Measurements from ENCODE around the gene ENAH. TPM values are rescaled to one million over a fixed set of nuclear protein-coding genes. Genes with fewer than 3 reads are reported as not detected.
A peak's percentile ranks its signal among the peaks of the same experiment; 100 is the strongest.
"Not testable (repeated sequence)": the region's sequence is repeated elsewhere in the genome, so short reads cannot be mapped to it uniquely, and the experiment has no call there.

ENAH gene
- polyA plus RNA-seq, 2 donors = 6.7 to 6.9 TPM

GRCh38 chr1:225635649-225636048 is 17.3 kb downstream of the ENAH start:
- H3K4me3 ChIP-seq (ENCODE audit: low read depth in 1 of 2, low read length in 2 of 2) = no peak overlapping the region
- no peaks in the 10 kb centered on the region for H3K9me3 ChIP-seq (ENCODE audit: control insufficient read depth in 2 of 2, insufficient read depth in 1 of 2, low read depth in 1 of 2, low read length in 1 of 2)
- H3K36me3 ChIP-seq (ENCODE audit: control insufficient read depth in 2 of 2, insufficient read depth in 2 of 2, low read length in 1 of 2) = no peaks in the 10 kb centered on the region
- H3K27ac ChIP-seq (ENCODE audit: low read depth in 2 of 2, low read length in 1 of 2) = no peak overlapping the region
- no peaks in the 10 kb centered on the region for H3K4me1 ChIP-seq (ENCODE audit: control insufficient read depth in 2 of 2, insufficient read depth in 2 of 2, low read length in 1 of 2)
- H3K27me3 ChIP-seq (ENCODE audit: control insufficient read depth in 1 of 2, insufficient read depth in 2 of 2, low read length in 2 of 2) = no peaks in the 10 kb centered on the region

- not testable (repeated sequence) for H3K9me3 ChIP-seq (ENCODE audit: control insufficient read depth in 2 of 2, insufficient read depth in 1 of 2, low read depth in 1 of 2, low read length in 1 of 2); H3K27ac ChIP-seq (ENCODE audit: low read depth in 2 of 2, low read length in 1 of 2); H3K4me1 ChIP-seq (ENCODE audit: control insufficient read depth in 2 of 2, insufficient read depth in 2 of 2, low read length in 1 of 2); H3K4me3 ChIP-seq (ENCODE audit: low read depth in 1 of 2, low read length in 2 of 2); H3K36me3 ChIP-seq (ENCODE audit: control insufficient read depth in 2 of 2, insufficient read depth in 2 of 2, low read length in 1 of 2); H3K27me3 ChIP-seq (ENCODE audit: control insufficient read depth in 1 of 2, insufficient read depth in 2 of 2, low read length in 2 of 2)
- WGBS, 2 donors = 92 to 94% methylated on average over 4 of the region's 4 CpGs
Measured at GRCh38 chr1:225632836-225633235, 20.1 kb downstream of the ENAH start.

- Histone ChIP-seq H3K27ac (ENCODE audit: low read depth in 2 of 2, low read length in 1 of 2) (no peak overlapping the region), H3K4me1 (ENCODE audit: control insufficient read depth in 2 of 2, insufficient read depth in 2 of 2, low read length in 1 of 2) (no peaks in the 10 kb centered on the region), H3K36me3 (ENCODE audit: control insufficient read depth in 2 of 2, insufficient read depth in 2 of 2, low read length in 1 of 2) (no peaks in the 10 kb centered on the region), H3K27me3 (ENCODE audit: control insufficient read depth in 1 of 2, insufficient read depth in 2 of 2, low read length in 2 of 2) (no peaks in the 10 kb centered on the region), H3K9me3 (ENCODE audit: control insufficient read depth in 2 of 2, insufficient read depth in 1 of 2, low read depth in 1 of 2, low read length in 1 of 2) (no peaks in the 10 kb centered on the region), H3K4me3 (ENCODE audit: low read depth in 1 of 2, low read length in 2 of 2) (no peak overlapping the region)
- WGBS, 2 donors = 84 to 87% methylated on average over 6 of the region's 6 CpGs
Measured at GRCh38 chr1:225631021-225631663, 21.8 kb downstream of the ENAH start.

- no peaks in the 10 kb centered on the region for H3K36me3 ChIP-seq (ENCODE audit: control insufficient read depth in 2 of 2, insufficient read depth in 2 of 2, low read length in 1 of 2)
- H3K27me3 ChIP-seq (ENCODE audit: control insufficient read depth in 1 of 2, insufficient read depth in 2 of 2, low read length in 2 of 2) = no peaks in the 10 kb centered on the region
- no peak overlapping the region for H3K27ac ChIP-seq (ENCODE audit: low read depth in 2 of 2, low read length in 1 of 2)
- H3K9me3 ChIP-seq (ENCODE audit: control insufficient read depth in 2 of 2, insufficient read depth in 1 of 2, low read depth in 1 of 2, low read length in 1 of 2) = no peaks in the 10 kb centered on the region
- 80 to 82% methylated on average over 3 of the region's 3 CpGs for WGBS, 2 donors
- no peak overlapping the region for H3K4me3 ChIP-seq (ENCODE audit: low read depth in 1 of 2, low read length in 2 of 2)
- no peaks in the 10 kb centered on the region for H3K4me1 ChIP-seq (ENCODE audit: control insufficient read depth in 2 of 2, insufficient read depth in 2 of 2, low read length in 1 of 2)
Measured at GRCh38 chr1:225629483-225629882, 23.4 kb downstream of the ENAH start.

- H3K4me3 ChIP-seq (ENCODE audit: low read depth in 1 of 2, low read length in 2 of 2); H3K36me3 ChIP-seq (ENCODE audit: control insufficient read depth in 2 of 2, insufficient read depth in 2 of 2, low read length in 1 of 2); H3K27ac ChIP-seq (ENCODE audit: low read depth in 2 of 2, low read length in 1 of 2); H3K9me3 ChIP-seq (ENCODE audit: control insufficient read depth in 2 of 2, insufficient read depth in 1 of 2, low read depth in 1 of 2, low read length in 1 of 2); H3K4me1 ChIP-seq (ENCODE audit: control insufficient read depth in 2 of 2, insufficient read depth in 2 of 2, low read length in 1 of 2); H3K27me3 ChIP-seq (ENCODE audit: control insufficient read depth in 1 of 2, insufficient read depth in 2 of 2, low read length in 2 of 2): not testable (repeated sequence)
- WGBS, 2 donors = 94 to 95% methylated on average over 13 of the region's 13 CpGs
Measured at GRCh38 chr1:225628794-225629193, 24.1 kb downstream of the ENAH start.

- 54 to 69% methylated on average over 2 of the region's 2 CpGs for WGBS, 2 donors
- Histone ChIP-seq H3K36me3 (ENCODE audit: control insufficient read depth in 2 of 2, insufficient read depth in 2 of 2, low read length in 1 of 2) (no peaks in the 10 kb centered on the region), H3K27ac (ENCODE audit: low read depth in 2 of 2, low read length in 1 of 2) (peak overlapping the region in 1 of 2 donors; percentile 18), H3K27me3 (ENCODE audit: control insufficient read depth in 1 of 2, insufficient read depth in 2 of 2, low read length in 2 of 2) (no peaks in the 10 kb centered on the region), H3K4me1 (ENCODE audit: control insufficient read depth in 2 of 2, insufficient read depth in 2 of 2, low read length in 1 of 2) (no peaks in the 10 kb centered on the region), H3K9me3 (ENCODE audit: control insufficient read depth in 2 of 2, insufficient read depth in 1 of 2, low read depth in 1 of 2, low read length in 1 of 2) (no peaks in the 10 kb centered on the region), H3K4me3 (ENCODE audit: low read depth in 1 of 2, low read length in 2 of 2) (no peak overlapping the region)
Measured at GRCh38 chr1:225627304-225627947, 25.5 kb downstream of the ENAH start.

GRCh38 chr1:225626698-225627097 is 26.2 kb downstream of the ENAH start:
- no peaks in the 10 kb centered on the region for H3K36me3 ChIP-seq (ENCODE audit: control insufficient read depth in 2 of 2, insufficient read depth in 2 of 2, low read length in 1 of 2)
- WGBS, 2 donors = 81 to 86% methylated on average over 2 of the region's 2 CpGs
- H3K4me3 ChIP-seq (ENCODE audit: low read depth in 1 of 2, low read length in 2 of 2) = no peak overlapping the region
- no peak overlapping the region for H3K27ac ChIP-seq (ENCODE audit: low read depth in 2 of 2, low read length in 1 of 2)
- H3K4me1 ChIP-seq (ENCODE audit: control insufficient read depth in 2 of 2, insufficient read depth in 2 of 2, low read length in 1 of 2) = no peaks in the 10 kb centered on the region
- H3K27me3 ChIP-seq (ENCODE audit: control insufficient read depth in 1 of 2, insufficient read depth in 2 of 2, low read length in 2 of 2) = no peaks in the 10 kb centered on the region
- no peaks in the 10 kb centered on the region for H3K9me3 ChIP-seq (ENCODE audit: control insufficient read depth in 2 of 2, insufficient read depth in 1 of 2, low read depth in 1 of 2, low read length in 1 of 2)

- no peak overlapping the region for H3K27ac ChIP-seq (ENCODE audit: low read depth in 2 of 2, low read length in 1 of 2)
- no peaks in the 10 kb centered on the region for H3K27me3 ChIP-seq (ENCODE audit: control insufficient read depth in 1 of 2, insufficient read depth in 2 of 2, low read length in 2 of 2)
- WGBS, 2 donors = 51 to 65% methylated on average over 2 of the region's 2 CpGs
- no peak overlapping the region for H3K4me3 ChIP-seq (ENCODE audit: low read depth in 1 of 2, low read length in 2 of 2)
- H3K36me3 ChIP-seq (ENCODE audit: control insufficient read depth in 2 of 2, insufficient read depth in 2 of 2, low read length in 1 of 2) = no peaks in the 10 kb centered on the region
- no peaks in the 10 kb centered on the region for H3K9me3 ChIP-seq (ENCODE audit: control insufficient read depth in 2 of 2, insufficient read depth in 1 of 2, low read depth in 1 of 2, low read length in 1 of 2)
- no peaks in the 10 kb centered on the region for H3K4me1 ChIP-seq (ENCODE audit: control insufficient read depth in 2 of 2, insufficient read depth in 2 of 2, low read length in 1 of 2)
Measured at GRCh38 chr1:225617956-225618355, 35.0 kb downstream of the ENAH start.

- WGBS, 2 donors = 70 to 71% methylated on average over 1 of the region's 1 CpG
- Histone ChIP-seq H3K4me1 (ENCODE audit: control insufficient read depth in 2 of 2, insufficient read depth in 2 of 2, low read length in 1 of 2) (no peaks in the 10 kb centered on the region), H3K27ac (ENCODE audit: low read depth in 2 of 2, low read length in 1 of 2) (no peak overlapping the region), H3K36me3 (ENCODE audit: control insufficient read depth in 2 of 2, insufficient read depth in 2 of 2, low read length in 1 of 2) (no peaks in the 10 kb centered on the region), H3K9me3 (ENCODE audit: control insufficient read depth in 2 of 2, insufficient read depth in 1 of 2, low read depth in 1 of 2, low read length in 1 of 2) (no peaks in the 10 kb centered on the region), H3K4me3 (ENCODE audit: low read depth in 1 of 2, low read length in 2 of 2) (no peak overlapping the region), H3K27me3 (ENCODE audit: control insufficient read depth in 1 of 2, insufficient read depth in 2 of 2, low read length in 2 of 2) (no peaks in the 10 kb centered on the region)
Measured at GRCh38 chr1:225617479-225617878, 35.4 kb downstream of the ENAH start.

GRCh38 chr1:225615403-225615790 is 37.5 kb downstream of the ENAH start:
- H3K27ac ChIP-seq (ENCODE audit: low read depth in 2 of 2, low read length in 1 of 2); H3K27me3 ChIP-seq (ENCODE audit: control insufficient read depth in 1 of 2, insufficient read depth in 2 of 2, low read length in 2 of 2); H3K4me3 ChIP-seq (ENCODE audit: low read depth in 1 of 2, low read length in 2 of 2); H3K9me3 ChIP-seq (ENCODE audit: control insufficient read depth in 2 of 2, insufficient read depth in 1 of 2, low read depth in 1 of 2, low read length in 1 of 2); H3K36me3 ChIP-seq (ENCODE audit: control insufficient read depth in 2 of 2, insufficient read depth in 2 of 2, low read length in 1 of 2); H3K4me1 ChIP-seq (ENCODE audit: control insufficient read depth in 2 of 2, insufficient read depth in 2 of 2, low read length in 1 of 2): not testable (repeated sequence)
- 97 to 99% methylated on average over 20 to 26 of the region's 29 CpGs for WGBS, 2 donors

Data from esophagus (tissue), 2 donors.